CD8-positive, alpha-beta memory T cell (primary cell): ENCODE measurements around the gene PIK3R1. TPM values are rescaled to one million over a fixed set of nuclear protein-coding genes. Genes with fewer than 3 reads are reported as not detected.
A peak's percentile ranks its signal among the peaks of the same experiment; 100 is the strongest.

Source experiments
- CTCF ChIA-PET: fragments of 350-600 bp; sonication (Branson Sonifier 250); formaldehyde crosslinking; loops from one replicate; lab custom pipeline; 2021; ENCODE audit warnings: antibody characterized with exemption; lab: Charles Lee
- POLR2A ChIA-PET: fragments of 350-600 bp; sonication (Branson Sonifier 250); formaldehyde crosslinking; loops from one replicate; lab custom pipeline; 2021; ENCODE audit warnings: antibody characterized with exemption; lab: Charles Lee
- DNase-seq, 5 donors: peaks; one replicate each; pipeline versions ENCODE4 v3.0.0 to v3.0.0-alpha.2; 2020 to 2022; ENCODE audit warnings: mixed read lengths in 1 of 5
- H3K27ac ChIP-seq: one replicate; pipeline ENCODE4 v1.7.0; 2013; ENCODE audit warnings: low read depth, mild to moderate bottlenecking, low read length, moderate library complexity
- H3K27me3 ChIP-seq: 2 replicates; pipeline ENCODE4 v1.7.0; 2013; ENCODE audit warnings: low read length, mild to moderate bottlenecking; ENCODE audit not compliant: insufficient read depth, poor library complexity, severe bottlenecking
- H3K36me3 ChIP-seq: 2 replicates; pipeline ENCODE4 v1.7.0; 2013; ENCODE audit warnings: mild to moderate bottlenecking, low read length, moderate library complexity; ENCODE audit not compliant: insufficient read depth
- H3K4me1 ChIP-seq: 2 replicates; pipeline ENCODE4 v1.7.0; 2013; ENCODE audit warnings: mild to moderate bottlenecking, low read length, moderate library complexity; ENCODE audit not compliant: insufficient read depth
- H3K4me3 ChIP-seq: 2 replicates; pipeline ENCODE4 v1.7.0; 2013; ENCODE audit warnings: mild to moderate bottlenecking, low read length
- H3K9me3 ChIP-seq: 2 replicates; pipeline ENCODE4 v1.7.0; 2013; ENCODE audit warnings: mild to moderate bottlenecking, low read length
- H3K27ac Mint-ChIP-seq, 8 donors: one replicate each; pipeline ENCODE4 v1.8.0; 2020 to 2021; ENCODE audit warnings: mixed read lengths in 8 of 8, mild to moderate bottlenecking in 6 of 8, inconsistent platforms in 3 of 8, moderate library complexity in 3 of 8
- H3K27me3 Mint-ChIP-seq, 2 donors: one replicate each; pipeline ENCODE4 v1.8.0; 2020 to 2021; ENCODE audit warnings: mixed read lengths in 2 of 2, mild to moderate bottlenecking in 1 of 2, moderate library complexity in 1 of 2
- H3K36me3 Mint-ChIP-seq, 3 donors: one replicate each; pipeline ENCODE4 v1.8.0; 2020 to 2021; ENCODE audit warnings: mixed read lengths in 3 of 3, inconsistent platforms in 1 of 3, mild to moderate bottlenecking in 1 of 3
- H3K4me1 Mint-ChIP-seq, 3 donors: one replicate each; pipeline ENCODE4 v1.8.0; 2020 to 2021; ENCODE audit warnings: mixed read lengths in 3 of 3, inconsistent platforms in 1 of 3, mild to moderate bottlenecking in 1 of 3
- H3K4me3 Mint-ChIP-seq, 7 donors: one replicate each; pipeline ENCODE4 v1.8.0; 2020 to 2021; ENCODE audit warnings: mixed read lengths in 7 of 7, mild to moderate bottlenecking in 6 of 7, moderate library complexity in 4 of 7, inconsistent platforms in 2 of 7
- H3K9me3 Mint-ChIP-seq, 5 donors: one replicate each; pipeline ENCODE4 v1.8.0; 2020 to 2022; ENCODE audit warnings: mixed read lengths in 5 of 5, mild to moderate bottlenecking in 3 of 5, moderate library complexity in 2 of 5, inconsistent platforms in 1 of 5
- polyA plus RNA-seq: library from polyadenylated mRNA; unstranded; fragments of 300-500 nt; fragmentation: Illumina TruSeq; gene quantifications from one replicate; pipeline ENCODE4 v1.2.3, GENCODE V29; 2021
- total RNA-seq, 2 experiments: library from RNA; stranded (reverse); gene quantifications; one replicate each; pipeline ENCODE4 v1.2.3, GENCODE V29; 2021

PIK3R1 gene
- total and polyA plus RNA-seq, 3 experiments from 2014 or later: 46.9 to 75.9 (median 47.9) TPM

DNA sequence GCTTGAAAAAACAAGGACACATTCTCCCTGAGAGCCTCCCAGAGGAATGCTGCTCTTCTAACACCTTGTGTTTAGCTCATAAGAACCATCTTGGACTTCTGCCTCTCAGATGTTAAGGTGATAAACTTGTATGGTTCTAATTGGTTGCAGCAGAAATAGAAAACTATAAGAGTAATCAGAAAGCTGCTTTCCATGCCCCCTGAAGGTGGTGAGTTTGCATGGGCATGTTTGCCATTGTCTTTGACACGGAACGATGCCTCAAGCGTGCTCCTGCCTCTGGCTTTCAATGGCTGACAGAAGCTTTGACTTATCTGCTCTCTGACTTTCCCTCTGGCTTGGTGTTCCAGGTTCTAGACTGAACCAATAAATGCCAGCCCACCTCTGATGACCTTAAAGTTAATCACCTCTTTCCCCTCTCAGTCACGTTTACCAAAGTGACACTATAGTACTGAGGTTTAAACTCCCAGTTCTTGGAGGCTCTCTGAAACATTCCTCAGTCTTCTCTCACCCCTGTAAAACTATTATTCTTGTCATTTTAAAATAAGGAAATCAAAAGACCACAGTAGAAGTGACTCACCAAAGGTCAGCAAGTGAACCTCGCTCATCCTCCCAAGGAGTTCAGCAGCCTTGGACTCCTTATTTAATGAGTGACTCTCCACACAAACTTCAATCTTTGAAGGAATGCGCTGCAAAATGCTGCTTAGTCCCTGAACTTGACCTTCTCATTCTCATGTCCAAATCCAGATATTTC is 103.6 kb downstream of the PIK3R1 start:
- Histone ChIP-seq H3K9me3 (no peaks in the 10 kb centered on the region), H3K27me3 (no peaks in the 10 kb centered on the region), H3K27ac (no peak overlapping the region), H3K4me1 (peaks cover 8% of the 10 kb centered on the region), H3K4me3 (no peak overlapping the region), H3K36me3 (no peaks in the 10 kb centered on the region)
- Mint-ChIP-seq H3K36me3 (no peaks in the 10 kb centered on the region), H3K9me3 (peaks cover 0 to 3% (median 2%) of the 10 kb centered on the region in 5 donors), H3K4me1 (peaks cover 10 to 15% (median 14%) of the 10 kb centered on the region in 3 donors), H3K4me3 (no peak overlapping the region), H3K27me3 (no peaks in the 10 kb centered on the region), H3K27ac (no peak overlapping the region)
- CTCF ChIA-PET: no interaction called here
- no peak for DNase-seq
- POLR2A ChIA-PET: no interaction called here

DNA sequence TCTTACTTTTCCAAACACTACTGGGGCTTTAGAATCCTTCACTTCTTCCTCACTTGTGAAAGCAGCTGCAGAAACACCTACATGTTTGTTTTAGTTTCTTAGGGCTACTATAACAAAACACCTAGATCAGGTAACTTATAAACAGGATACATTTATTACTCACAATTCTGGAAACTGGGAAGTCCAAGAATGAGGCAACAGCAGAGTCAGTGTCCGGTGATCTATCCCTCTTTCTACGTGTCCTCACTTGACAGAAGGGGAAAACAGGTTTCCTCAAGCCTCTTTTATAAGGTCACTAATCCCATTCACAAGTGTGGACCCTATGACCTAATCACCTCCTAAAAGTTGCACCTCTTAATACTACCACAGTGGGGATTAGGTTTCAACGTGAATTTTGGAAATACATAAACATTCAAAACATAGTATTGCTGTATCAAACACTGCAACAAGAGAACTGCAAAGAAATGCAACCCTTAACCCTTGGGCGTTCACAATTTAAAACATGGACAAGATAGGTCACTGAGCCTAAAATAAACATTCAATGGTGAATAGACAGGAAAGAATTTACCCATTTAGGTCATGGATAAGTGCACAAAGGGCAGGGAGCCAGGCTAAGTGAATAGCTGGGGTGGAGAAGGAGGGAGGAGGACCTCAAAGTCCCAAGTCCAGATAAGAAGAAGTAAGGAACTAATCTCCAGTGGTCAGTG is 104.3 kb downstream of the PIK3R1 start:
- ChIA-PET POLR2A (interaction anchor here (0.6 kb wide), 1 partner anchor 22 kb away, joined by 3 read pairs; no protein-coding TSS in a partner anchor), CTCF (no interaction called here)
- H3K4me3 ChIP-seq: no peak overlapping the region
- H3K9me3 ChIP-seq: no peaks in the 10 kb centered on the region
- H3K9me3 Mint-ChIP-seq: peaks cover 0 to 4% (median 2%) of the 10 kb centered on the region in 5 donors
- peaks cover 0 to 4% (median 0%) of the 10 kb centered on the region in 3 donors for H3K36me3 Mint-ChIP-seq
- H3K4me1 ChIP-seq: peaks cover 8% of the 10 kb centered on the region
- H3K4me1 Mint-ChIP-seq: peaks cover 10 to 15% (median 14%) of the 10 kb centered on the region in 3 donors
- H3K4me3 Mint-ChIP-seq: no peak overlapping the region
- no peak overlapping the region for H3K27ac ChIP-seq
- H3K27ac Mint-ChIP-seq: peak overlapping the region in 1 of 8 donors; percentile 36
- H3K27me3 Mint-ChIP-seq: no peaks in the 10 kb centered on the region
- DNase-seq: no peak
- no peaks in the 10 kb centered on the region for H3K27me3 ChIP-seq
- no peaks in the 10 kb centered on the region for H3K36me3 ChIP-seq

DNA sequence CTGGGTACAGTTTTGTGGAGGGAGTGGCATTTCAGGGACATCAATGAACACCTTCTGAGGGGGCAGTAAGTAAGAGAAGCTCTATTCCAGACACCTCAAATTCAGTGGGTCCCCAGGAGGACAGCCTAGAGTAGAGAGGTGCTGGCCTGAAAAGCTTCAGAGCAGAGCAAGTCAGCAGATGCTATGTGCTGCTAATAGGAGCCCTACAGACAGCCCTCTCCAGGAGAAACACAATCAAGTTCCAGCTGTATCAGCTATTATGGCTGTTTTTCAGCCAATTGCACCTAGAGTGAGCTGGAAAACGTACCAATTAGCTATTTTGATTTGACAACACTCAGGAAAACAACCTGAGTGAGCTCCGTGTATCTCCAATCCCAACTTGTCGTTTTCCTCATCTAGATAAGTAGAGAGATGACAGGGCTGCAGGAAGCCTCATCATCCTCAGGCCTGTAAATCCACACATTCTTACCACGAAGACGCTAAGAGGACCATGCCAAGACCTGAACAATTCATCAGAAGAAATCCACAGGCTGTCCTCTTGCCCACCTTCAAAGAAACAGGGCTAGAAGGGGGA is 104.9 kb downstream of the PIK3R1 start:
- Mint-ChIP-seq H3K4me3 (no peak overlapping the region), H3K9me3 (peaks cover 0 to 4% (median 2%) of the 10 kb centered on the region in 5 donors), H3K27me3 (no peaks in the 10 kb centered on the region), H3K36me3 (peaks cover 0 to 4% (median 0%) of the 10 kb centered on the region in 3 donors), H3K4me1 (peaks cover 6 to 14% (median 10%) of the 10 kb centered on the region in 3 donors), H3K27ac (no peak overlapping the region)
- Histone ChIP-seq H3K4me1 (peaks cover 6% of the 10 kb centered on the region), H3K4me3 (no peak overlapping the region), H3K27ac (no peak overlapping the region), H3K9me3 (no peaks in the 10 kb centered on the region), H3K36me3 (no peaks in the 10 kb centered on the region), H3K27me3 (no peaks in the 10 kb centered on the region)
- DNase-seq: no peak
- POLR2A ChIA-PET: interaction anchor here (0.6 kb wide), 1 partner anchor 22 kb away, joined by 3 read pairs; no protein-coding TSS in a partner anchor
- CTCF ChIA-PET: no interaction called here

DNA sequence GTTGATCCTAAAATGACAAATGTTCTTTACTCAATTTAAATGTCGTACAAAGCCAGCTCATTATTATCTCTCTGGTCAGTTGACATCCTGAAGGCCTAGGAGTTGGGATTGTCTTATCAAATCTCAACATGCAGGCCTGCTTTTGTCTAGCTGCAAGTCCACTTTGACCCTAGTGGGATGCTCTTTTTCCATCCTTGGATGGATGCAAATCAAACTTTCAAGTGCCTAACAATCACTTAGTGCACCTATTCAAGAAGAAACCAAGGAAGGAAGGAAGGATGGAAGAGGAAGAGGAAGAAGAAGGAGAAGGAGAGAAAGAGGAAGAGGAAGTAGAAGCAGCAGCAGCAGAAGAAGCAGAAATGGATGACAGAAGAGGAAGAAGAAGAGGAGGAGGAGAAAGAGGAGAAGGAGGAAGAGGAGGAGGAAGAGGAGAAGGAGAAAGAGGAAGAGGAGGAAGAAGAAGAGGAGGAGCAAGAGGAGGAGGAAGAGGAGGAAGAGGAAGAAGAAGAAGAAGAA is 109.6 kb downstream of the PIK3R1 start:
- Histone ChIP-seq H3K4me3 (no peak overlapping the region), H3K27me3 (no peaks in the 10 kb centered on the region), H3K27ac (no peak overlapping the region), H3K4me1 (no peaks in the 10 kb centered on the region), H3K36me3 (no peaks in the 10 kb centered on the region), H3K9me3 (no peaks in the 10 kb centered on the region)
- H3K9me3 Mint-ChIP-seq: peaks cover 0 to 2% (median 0%) of the 10 kb centered on the region in 5 donors
- ChIA-PET POLR2A (interaction anchor here (0.8 kb wide), 1 partner anchor 25 kb away, joined by 3 read pairs; no protein-coding TSS in a partner anchor), CTCF (no interaction called here)
- H3K4me3 Mint-ChIP-seq: no peak overlapping the region
- H3K27ac Mint-ChIP-seq: peak overlapping the region in 1 of 8 donors; percentile 55
- DNase-seq: no peak
- H3K36me3 Mint-ChIP-seq: peaks cover 0 to 4% (median 0%) of the 10 kb centered on the region in 3 donors
- H3K4me1 Mint-ChIP-seq: peaks cover 0 to 4% (median 0%) of the 10 kb centered on the region in 3 donors
- H3K27me3 Mint-ChIP-seq: peaks cover 0 to 3% of the 10 kb centered on the region in 2 donors

DNA sequence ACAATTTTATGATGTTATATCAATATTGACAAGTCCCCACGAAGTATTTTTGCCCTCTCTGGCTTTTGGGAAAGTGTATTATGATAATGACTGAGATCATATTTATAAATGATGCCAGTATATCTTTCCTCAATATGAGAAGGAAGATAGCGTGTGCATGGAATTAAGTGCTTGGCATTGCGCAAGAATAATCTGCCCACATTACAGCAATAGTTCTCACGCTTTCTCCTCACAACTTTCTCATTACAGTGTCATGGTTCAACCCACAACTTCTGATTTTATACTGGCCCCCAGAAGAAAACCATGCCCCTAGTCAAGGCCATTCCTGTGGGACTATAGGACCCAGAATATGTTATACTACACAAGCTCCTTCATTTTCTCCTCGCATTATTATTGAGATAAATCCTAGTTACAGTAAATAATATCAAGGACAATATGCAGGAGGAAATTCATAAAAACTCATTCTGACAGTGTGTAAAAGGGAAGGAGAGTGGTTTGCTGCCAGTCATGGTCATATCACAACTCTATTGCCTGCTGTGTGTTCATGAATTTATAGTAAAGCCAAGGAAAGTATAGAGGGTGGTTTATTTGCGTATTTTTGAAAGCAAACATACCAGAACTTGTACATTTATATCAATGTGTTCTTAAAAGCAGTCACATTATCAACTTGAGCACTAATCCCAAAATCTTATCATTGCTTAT is 114.1 kb downstream of the PIK3R1 start:
- Mint-ChIP-seq H3K4me1 (peaks cover 0 to 4% (median 0%) of the 10 kb centered on the region in 3 donors), H3K9me3 (peaks cover 0 to 1% (median 0%) of the 10 kb centered on the region in 5 donors), H3K27ac (no peak overlapping the region), H3K36me3 (peaks cover 0 to 2% (median 0%) of the 10 kb centered on the region in 3 donors), H3K4me3 (no peak overlapping the region), H3K27me3 (peaks cover 1 to 3% of the 10 kb centered on the region in 2 donors)
- H3K36me3 ChIP-seq: no peaks in the 10 kb centered on the region
- no peaks in the 10 kb centered on the region for H3K27me3 ChIP-seq
- no peak overlapping the region for H3K27ac ChIP-seq
- H3K4me1 ChIP-seq: no peaks in the 10 kb centered on the region
- no peak for DNase-seq
- no peaks in the 10 kb centered on the region for H3K9me3 ChIP-seq
- H3K4me3 ChIP-seq: no peak overlapping the region
- ChIA-PET POLR2A (no interaction called here), CTCF (no interaction called here)

DNA sequence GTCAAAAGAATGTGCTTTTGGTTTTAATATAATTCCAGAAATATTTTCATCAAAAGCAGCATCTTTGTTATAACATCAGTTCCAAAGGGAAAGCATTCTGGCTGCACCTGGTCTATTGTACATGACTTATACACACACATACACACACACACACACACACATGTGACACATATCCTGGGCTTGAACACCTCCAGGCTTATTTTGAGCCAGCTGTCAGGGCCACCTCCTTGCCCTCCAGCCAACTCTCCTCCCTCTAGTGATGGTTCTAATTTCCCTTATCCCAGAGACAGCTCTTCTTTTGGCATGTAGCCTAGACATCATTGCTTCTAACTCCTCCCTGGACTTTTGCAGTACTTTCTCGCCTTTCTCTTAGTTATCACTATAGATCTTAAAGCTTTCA is 115.0 kb downstream of the PIK3R1 start:
- POLR2A ChIA-PET: no interaction called here
- CTCF ChIA-PET: interaction anchor here (1.5 kb wide), 1 partner anchor 104 kb away, joined by 3 read pairs; no protein-coding TSS in a partner anchor

DNA sequence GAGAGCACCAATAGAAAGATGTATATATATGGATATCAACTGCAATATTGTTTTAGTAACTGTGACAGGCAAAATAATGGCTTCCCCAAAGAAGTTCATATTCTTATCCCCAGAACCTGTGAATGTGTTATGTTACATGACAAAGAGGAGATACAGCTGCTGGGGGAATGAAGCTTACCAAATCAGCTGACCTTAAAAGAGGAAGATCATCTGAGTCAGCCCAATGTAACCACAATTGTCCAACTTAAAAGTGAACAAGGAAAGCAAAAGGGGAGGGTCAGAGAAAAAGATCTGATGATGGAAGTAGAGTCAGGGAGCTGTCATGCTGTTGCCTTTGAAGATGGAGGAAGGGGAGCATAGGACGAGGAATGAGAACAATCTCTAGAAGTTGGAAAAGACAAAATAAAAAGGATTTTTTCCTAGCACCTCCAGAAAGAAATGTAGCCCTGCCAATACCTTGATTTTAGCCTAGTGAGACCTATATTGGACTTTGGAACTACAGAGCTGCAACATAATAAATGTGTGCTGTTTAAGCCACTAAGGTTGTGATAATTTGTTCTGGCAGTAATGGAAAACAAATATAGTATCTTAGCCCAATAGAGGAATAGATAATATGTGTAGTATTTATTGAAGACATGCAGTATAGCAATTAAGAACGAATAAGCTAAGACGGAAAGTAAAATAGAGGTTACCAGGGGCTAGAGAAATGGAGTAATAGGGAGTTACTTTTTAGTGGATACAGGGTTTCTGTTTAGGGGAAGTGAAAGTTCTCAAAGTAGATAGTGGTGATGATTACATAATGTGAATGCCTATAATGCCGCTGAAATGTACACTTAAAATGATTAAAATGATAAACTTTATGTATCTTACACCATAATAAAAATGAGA is 115.9 kb downstream of the PIK3R1 start:
- Mint-ChIP-seq H3K27ac (no peak overlapping the region), H3K4me3 (no peak overlapping the region), H3K27me3 (peaks cover 0 to 1% of the 10 kb centered on the region in 2 donors), H3K4me1 (no peaks in the 10 kb centered on the region), H3K36me3 (no peaks in the 10 kb centered on the region), H3K9me3 (no peaks in the 10 kb centered on the region)
- POLR2A ChIA-PET: no interaction called here
- no peaks in the 10 kb centered on the region for H3K4me1 ChIP-seq
- H3K27ac ChIP-seq: no peak overlapping the region
- CTCF ChIA-PET: interaction anchor here (1.5 kb wide), 1 partner anchor 103 kb away, joined by 3 read pairs; no protein-coding TSS in a partner anchor
- H3K9me3 ChIP-seq: no peaks in the 10 kb centered on the region
- no peak overlapping the region for H3K4me3 ChIP-seq
- DNase-seq: no peak
- no peaks in the 10 kb centered on the region for H3K36me3 ChIP-seq
- H3K27me3 ChIP-seq: no peaks in the 10 kb centered on the region

More for the DNA sequence above, 115.0 kb downstream of the PIK3R1 start:
- Histone ChIP-seq H3K9me3 (no peaks in the 10 kb centered on the region), H3K4me3 (no peak overlapping the region), H3K36me3 (no peaks in the 10 kb centered on the region), H3K27ac (no peak overlapping the region), H3K4me1 (no peaks in the 10 kb centered on the region), H3K27me3 (no peaks in the 10 kb centered on the region)
- Mint-ChIP-seq H3K27ac (peak overlapping the region in 1 of 8 donors; percentile 30), H3K4me3 (no peak overlapping the region), H3K36me3 (no peaks in the 10 kb centered on the region), H3K9me3 (no peaks in the 10 kb centered on the region), H3K4me1 (no peaks in the 10 kb centered on the region), H3K27me3 (peaks cover 1 to 3% of the 10 kb centered on the region in 2 donors)
- DNase-seq: no peak
